NB4 (cell line): ENCODE data around the gene LYRM2.

Experiments used
- MYC ChIP-seq: IDR thresholded peaks from 2 replicates; pipeline ENCODE4 v1.6.1; 2011; ENCODE audit warnings: low read depth, low read length
- POLR2A ChIP-seq: IDR thresholded peaks from 2 replicates; pipeline ENCODE4 v1.6.1; 2011; ENCODE audit warnings: mild to moderate bottlenecking; ENCODE audit not compliant: insufficient read length; ENCODE audit errors: extremely low read depth
- TF ChIP-seq, protein P1 (sequence below): IDR thresholded peaks from one replicate; pipeline ENCODE4 v1.5.1; 2012; ENCODE audit warnings: low read depth, low read length

DNA sequence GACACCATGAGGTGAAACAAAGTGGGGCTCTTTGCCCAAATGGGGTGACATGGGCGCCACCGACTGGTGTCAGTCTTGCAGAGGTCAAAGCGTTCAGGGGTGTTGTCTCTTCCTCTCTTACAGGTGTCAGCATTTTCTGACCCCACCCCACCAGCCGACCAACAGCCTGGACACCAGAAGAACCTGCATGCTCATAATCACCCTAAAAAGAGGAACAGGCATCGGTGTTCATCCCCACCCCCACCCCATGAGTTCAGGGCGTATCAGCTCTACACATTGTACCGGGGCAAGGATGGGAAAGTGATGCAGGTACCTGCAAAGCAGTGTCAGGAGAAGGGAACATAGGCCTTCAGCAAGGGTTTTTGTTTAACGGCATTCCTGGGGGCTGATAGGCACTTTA, 14.8 kb downstream of the LYRM2 start:
- TF ChIP-seq, protein P1, sequence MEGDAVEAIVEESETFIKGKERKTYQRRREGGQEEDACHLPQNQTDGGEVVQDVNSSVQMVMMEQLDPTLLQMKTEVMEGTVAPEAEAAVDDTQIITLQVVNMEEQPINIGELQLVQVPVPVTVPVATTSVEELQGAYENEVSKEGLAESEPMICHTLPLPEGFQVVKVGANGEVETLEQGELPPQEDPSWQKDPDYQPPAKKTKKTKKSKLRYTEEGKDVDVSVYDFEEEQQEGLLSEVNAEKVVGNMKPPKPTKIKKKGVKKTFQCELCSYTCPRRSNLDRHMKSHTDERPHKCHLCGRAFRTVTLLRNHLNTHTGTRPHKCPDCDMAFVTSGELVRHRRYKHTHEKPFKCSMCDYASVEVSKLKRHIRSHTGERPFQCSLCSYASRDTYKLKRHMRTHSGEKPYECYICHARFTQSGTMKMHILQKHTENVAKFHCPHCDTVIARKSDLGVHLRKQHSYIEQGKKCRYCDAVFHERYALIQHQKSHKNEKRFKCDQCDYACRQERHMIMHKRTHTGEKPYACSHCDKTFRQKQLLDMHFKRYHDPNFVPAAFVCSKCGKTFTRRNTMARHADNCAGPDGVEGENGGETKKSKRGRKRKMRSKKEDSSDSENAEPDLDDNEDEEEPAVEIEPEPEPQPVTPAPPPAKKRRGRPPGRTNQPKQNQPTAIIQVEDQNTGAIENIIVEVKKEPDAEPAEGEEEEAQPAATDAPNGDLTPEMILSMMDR, result no peak
- TF ChIP-seq POLR2A (no peak), MYC (no peak)
